ENCODE data around the gene MAG. TPM values are rescaled to one million over a fixed set of nuclear protein-coding genes. Genes with fewer than 3 reads are reported as not detected.

MAG gene
- total and polyA plus RNA-seq, 9 of the 15 experiments (the other 6 are each of a cell fraction or from before 2014, with no cell fraction given) = 0.11 to 10.0 (median 1.6) TPM

GRCh38 chr19:35295792-35296462 lies 4.0 kb downstream of the MAG start (continued):
- TF ChIP-seq PHB (CRISPR knock-in tag; IDR thresholded peaks at IDR 0.05) = no peak
- TF ChIP-seq PRPF4 (IDR thresholded peaks at IDR 0.05; ENCODE audit: insufficient read depth, low read depth, low read length, poor library complexity, severe bottlenecking) = no peak
- TF ChIP-seq NFATC3 (IDR thresholded peaks at IDR 0.05) = no peak
- no peak for TF ChIP-seq CC2D1A (IDR thresholded peaks at IDR 0.05)
- TF ChIP-seq ZNF639 (CRISPR knock-in tag; conservative IDR thresholded peaks at IDR 0.05 in 1 of 2, IDR thresholded peaks at IDR 0.05 in 1 of 2) = no peak
- TF ChIP-seq FUS (optimal IDR thresholded peaks at IDR 0.05; ENCODE audit: low read depth, low read length) = no peak
- no peak for TF ChIP-seq ARID4B (CRISPR knock-in tag; IDR thresholded peaks at IDR 0.05)
- TF ChIP-seq ZNF511 (CRISPR knock-in tag; IDR thresholded peaks at IDR 0.05) = no peak
- TF ChIP-seq CREM (IDR thresholded peaks at IDR 0.05; ENCODE audit: low read depth) = no peak
- TF ChIP-seq HDAC2 (IDR thresholded peaks at IDR 0.05) = peak; percentile 34; the same call in 1 of the 2 replicates
- TF ChIP-seq MLX (CRISPR knock-in tag; conservative IDR thresholded peaks at IDR 0.05) = no peak
- TF ChIP-seq ZNF431 (CRISPR knock-in tag; IDR thresholded peaks at IDR 0.05) = no peak
- no peak for TF ChIP-seq HDAC1 (IDR thresholded peaks at IDR 0.05)
- TF ChIP-seq FOXM1 (IDR thresholded peaks at IDR 0.05; ENCODE audit: low read depth) = no peak
- TF ChIP-seq FOXM1 (CRISPR knock-in tag; IDR thresholded peaks at IDR 0.05; ENCODE audit: low read depth) = no peak
- TF ChIP-seq ZNF589 (CRISPR knock-in tag; IDR thresholded peaks at IDR 0.05; ENCODE audit: low read depth) = no peak
- TF ChIP-seq RFX1 (IDR thresholded peaks at IDR 0.05) = no peak
- TF ChIP-seq ZNF668 (CRISPR knock-in tag; IDR thresholded peaks at IDR 0.05) = no peak
- no peak for TF ChIP-seq GMEB1 (CRISPR knock-in tag; IDR thresholded peaks at IDR 0.05)

All from K562 (cell line).